ENCODE results near the gene WAS. TPM values are rescaled to one million over a fixed set of nuclear protein-coding genes. Genes with fewer than 3 reads are reported as not detected.

WAS gene
- polyA plus RNA-seq, 1 experiment, result 0.12 TPM

GRCh38 chrX:48737213-48737938 is 53.8 kb downstream of the WAS start:
- TF ChIP-seq CTCF (IDR thresholded peaks at IDR 0.05; ENCODE audit: insufficient read depth, low read depth, low read length), result no peak
- peak; percentile 83 for DNase-seq (ENCODE audit: low read depth)
- no peaks in the 10 kb centered on the region for H3K36me3 ChIP-seq (ENCODE audit: control insufficient read depth, insufficient read depth, low read length)
- CTCF ChIA-PET, result interaction anchor here (1.5 kb wide), 1 partner anchor 89 kb away, joined by 4 read pairs; no protein-coding TSS in a partner anchor
- POLR2A ChIA-PET, result interaction anchor here (0.6 to 1.0 kb wide), 2 partner anchors 41 to 419 kb away, joined by 3 read pairs; partner anchors contain the start of gene SUV39H1
- H3K4me3 ChIP-seq (ENCODE audit: low read depth, low read length), result peak overlapping the region; percentile 53
- H3K27me3 ChIP-seq (ENCODE audit: control insufficient read depth, insufficient read depth, low read length), result no peaks in the 10 kb centered on the region

DNA sequence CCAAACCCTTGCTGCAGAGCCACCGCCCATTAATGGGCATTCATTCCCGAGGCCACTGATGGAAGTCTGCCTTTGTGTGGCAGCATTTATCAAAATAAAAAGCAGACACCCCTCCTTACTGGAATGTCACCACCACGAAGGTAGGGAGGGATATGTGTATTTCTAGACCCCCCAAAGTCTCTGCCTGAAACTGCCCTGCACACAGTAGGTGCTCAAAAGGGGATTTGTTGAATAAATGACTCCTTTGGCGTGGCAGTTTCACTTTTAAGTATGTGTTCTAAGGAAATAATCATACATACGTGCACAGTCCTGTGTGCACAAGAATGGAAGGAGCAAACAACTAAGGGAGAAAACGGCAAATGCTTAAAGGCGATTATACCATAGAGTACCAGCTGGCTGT is 54.3 kb downstream of the WAS start:
- Histone ChIP-seq H3K4me3 (ENCODE audit: low read depth, low read length) (peak overlapping the region; percentile 53), H3K36me3 (ENCODE audit: control insufficient read depth, insufficient read depth, low read length) (no peaks in the 10 kb centered on the region), H3K27me3 (ENCODE audit: control insufficient read depth, insufficient read depth, low read length) (no peaks in the 10 kb centered on the region)
- DNase-seq (ENCODE audit: low read depth), result no peak
- POLR2A ChIA-PET, result no interaction called here
- CTCF ChIA-PET, result interaction anchor here (1.5 kb wide), 1 partner anchor 90 kb away, joined by 4 read pairs; no protein-coding TSS in a partner anchor
- TF ChIP-seq CTCF (IDR thresholded peaks at IDR 0.05; ENCODE audit: insufficient read depth, low read depth, low read length), result no peak

Small RNA genes within 50 kb of the gene (small RNA-seq; reads per million reads assigned to genes)
- not detected for gene RNU6-1056P (ENCODE audit: insufficient read length, low read depth, low replicate concordance)

Other genes starting within 250 kb of the WAS start
- 3.5 and 5.3 TPM in 2 replicates for gene SLC38A5, start 213.5 kb upstream of the WAS start, polyA plus RNA-seq (2011; rRNA removed)
- 24.5 and 44.3 TPM in 2 replicates for gene FTSJ1, start 207.6 kb upstream of the WAS start, polyA plus RNA-seq (2011; rRNA removed)
- gene PORCN, start 174.8 kb upstream of the WAS start, polyA plus RNA-seq (2011; rRNA removed), result 9.9 and 18.0 TPM in 2 replicates
- gene EBP, start 162.0 kb upstream of the WAS start, polyA plus RNA-seq (2011; rRNA removed), result 28.3 and 36.1 TPM in 2 replicates
- gene TBC1D25, start 144.1 kb upstream of the WAS start, polyA plus RNA-seq (2011; rRNA removed), result 10.6 and 17.8 TPM in 2 replicates
- gene RBM3, start 109.3 kb upstream of the WAS start, polyA plus RNA-seq (2011; rRNA removed), result 333 and 406 TPM in 2 replicates
- 41.8 and 119 TPM in 2 replicates for gene WDR13, start 86.3 kb upstream of the WAS start, polyA plus RNA-seq (2011; rRNA removed)
- 4.1 and 9.7 TPM in 2 replicates for gene SUV39H1, start 12.9 kb downstream of the WAS start, polyA plus RNA-seq (2011; rRNA removed)
- not detected in 2 replicates for gene GLOD5, start 77.9 kb downstream of the WAS start, polyA plus RNA-seq (2011; rRNA removed)
- gene GATA1, start 102.8 kb downstream of the WAS start, polyA plus RNA-seq (2011; rRNA removed), result not detected in 2 replicates
- gene HDAC6, start 118.3 kb downstream of the WAS start, polyA plus RNA-seq (2011; rRNA removed), result 22.5 and 32.1 TPM in 2 replicates
- gene ERAS, start 142.7 kb downstream of the WAS start, polyA plus RNA-seq (2011; rRNA removed), result not detected in 2 replicates
- gene PCSK1N, start 151.8 kb downstream of the WAS start, polyA plus RNA-seq (2011; rRNA removed), result not detected in 2 replicates
- 50.2 and 68.4 TPM in 2 replicates for gene TIMM17B, start 214.0 kb downstream of the WAS start, polyA plus RNA-seq (2011; rRNA removed)
- 63.8 and 89.6 TPM in 2 replicates for gene PQBP1, start 214.1 kb downstream of the WAS start, polyA plus RNA-seq (2011; rRNA removed)
- gene SLC35A2, start 227.8 kb downstream of the WAS start, polyA plus RNA-seq (2011; rRNA removed), result 42.4 and 69.3 TPM in 2 replicates
- 5.6 and 8.0 TPM in 2 replicates for gene PIM2, start 235.2 kb downstream of the WAS start, polyA plus RNA-seq (2011; rRNA removed)

Measured in BJ (cell line).